Common myeloid progenitor, CD34-positive (primary cell): Measurements from ENCODE around the gene P2RX2.

Experiments
- CTCF ChIA-PET: fragments of 350-600 bp; sonication (Branson Sonifier 250); formaldehyde crosslinking; loops from one replicate; lab custom pipeline; 2021; ENCODE audit warnings: antibody characterized with exemption; lab: Charles Lee
- POLR2A ChIA-PET: fragments of 350-600 bp; sonication (Branson Sonifier 250); formaldehyde crosslinking; loops from one replicate; lab custom pipeline; 2021; ENCODE audit warnings: antibody characterized with exemption; lab: Charles Lee
- DNase-seq, 3 donors: peaks; one replicate each; pipeline versions ENCODE4 v3.0.0 to v3.0.0-alpha.2; 2013
- H3K27ac ChIP-seq, 2 experiments: 1 replicate in 1 of 2; 2 replicates in 1 of 2; pipeline ENCODE4 v1.7.0; 2013; ENCODE audit warnings: inconsistent platforms in 2 of 2, low read length in 2 of 2, mild to moderate bottlenecking in 2 of 2, low read depth in 1 of 2, moderate library complexity in 1 of 2; ENCODE audit not compliant: severe bottlenecking in 2 of 2, insufficient read depth in 1 of 2, poor library complexity in 1 of 2
- H3K27me3 ChIP-seq, 5 experiments: replicated peaks in 2 of 5; 1 replicate in 3 of 5; 2 replicates in 2 of 5; pipeline versions ENCODE4 v1.6.1 to v1.7.0; 2013; ENCODE audit warnings: low read length in 4 of 5, mild to moderate bottlenecking in 2 of 5, moderate library complexity in 2 of 5, inconsistent platforms in 1 of 5; ENCODE audit not compliant: insufficient read depth in 5 of 5, control insufficient read depth in 4 of 5
- H3K36me3 ChIP-seq, 4 experiments: 1 replicate in 2 of 4; 2 replicates in 2 of 4; pipeline versions ENCODE4 v1.6.1 to v1.7.0; 2013; ENCODE audit warnings: low read length in 3 of 4, control low read depth in 1 of 4, mild to moderate bottlenecking in 1 of 4; ENCODE audit not compliant: control insufficient read depth in 4 of 4, insufficient read depth in 4 of 4
- H3K4me1 ChIP-seq, 4 experiments: 1 replicate in 3 of 4; 2 replicates in 1 of 4; pipeline versions ENCODE4 v1.6.1 to v1.7.1; 2013; ENCODE audit warnings: low read length in 3 of 4, mild to moderate bottlenecking in 3 of 4, control low read depth in 1 of 4, inconsistent platforms in 1 of 4, moderate library complexity in 1 of 4; ENCODE audit not compliant: control insufficient read depth in 4 of 4, insufficient read depth in 4 of 4; ENCODE audit errors: control extremely low read depth in 1 of 4
- H3K4me3 ChIP-seq, 7 experiments: 1 replicate in 4 of 7; 2 replicates in 3 of 7; pipeline versions ENCODE4 v1.5.1 to v1.7.0; 2013; ENCODE audit warnings: mild to moderate bottlenecking in 7 of 7, low read length in 6 of 7, moderate library complexity in 6 of 7, inconsistent platforms in 2 of 7, low read depth in 2 of 7, control low read depth in 1 of 7; ENCODE audit not compliant: insufficient read depth in 4 of 7, control insufficient read depth in 1 of 7; ENCODE audit errors: extremely low read depth in 1 of 7
- H3K9me3 ChIP-seq, 5 experiments: 1 replicate in 4 of 5; 2 replicates in 1 of 5; pipeline versions ENCODE4 v1.6.1 to v1.7.1; 2013; ENCODE audit warnings: low read length in 4 of 5, mild to moderate bottlenecking in 2 of 5, inconsistent platforms in 1 of 5, low read depth in 1 of 5, moderate library complexity in 1 of 5; ENCODE audit not compliant: control insufficient read depth in 4 of 5, insufficient read depth in 2 of 5; ENCODE audit errors: control extremely low read depth in 1 of 5
- WGBS: methylation state at CpG from one replicate; pipeline ENCODE4 v1.1.5; 2013; ENCODE audit not compliant: insufficient coverage; 5-methylcytosine and 5-hydroxymethylcytosine counted together

Gene P2RX2

GRCh38 chr12:132622437-132623071 is 4.0 kb downstream of the P2RX2 start:
- Histone ChIP-seq H3K9me3 (peaks cover 0 to 6% (median 4%) of the 10 kb centered on the region in 5 experiments), H3K27ac (no peak overlapping the region), H3K27me3 (peaks cover 4 to 37% (median 6%) of the 10 kb centered on the region in 5 experiments), H3K36me3 (peaks cover 0 to 40% (median 18%) of the 10 kb centered on the region in 4 experiments), H3K4me1 (peaks cover 0 to 4% (median 1%) of the 10 kb centered on the region in 4 experiments), H3K4me3 (no peak overlapping the region)
- DNase-seq, result no peak
- ChIA-PET CTCF (interaction anchor here (1.3 to 3.5 kb wide), 3 partner anchors 8 to 15 kb away, joined by 3 to 12 read pairs (median 5); no protein-coding TSS in a partner anchor), POLR2A (no interaction called here)
- WGBS, result 91% methylated on average over 10 of the region's 11 CpGs

- no peak for DNase-seq
- Histone ChIP-seq H3K27me3 (peaks cover 0 to 30% (median 2%) of the 10 kb centered on the region in 5 experiments), H3K27ac (no peak overlapping the region), H3K36me3 (peaks cover 0 to 40% (median 18%) of the 10 kb centered on the region in 4 experiments), H3K4me1 (peaks cover 0 to 2% (median under 1%) of the 10 kb centered on the region in 4 experiments), H3K9me3 (no peaks in the 10 kb centered on the region), H3K4me3 (no peak overlapping the region)
- POLR2A ChIA-PET, result no interaction called here
- 92% methylated on average over 16 of the region's 25 CpGs for WGBS
- CTCF ChIA-PET, result interaction anchor here (1.7 kb wide), 1 partner anchor 10 kb away, joined by 5 read pairs; no protein-coding TSS in a partner anchor
Observed at GRCh38 chr12:132623072-132623869, 4.7 kb downstream of the P2RX2 start.

GRCh38 chr12:132624186-132624855 is 5.7 kb downstream of the P2RX2 start:
- DNase-seq, result no peak
- CTCF ChIA-PET, result interaction anchor here (1.7 to 2.5 kb wide), 2 partner anchors 14 to 15 kb away, joined by 4 to 9 read pairs; no protein-coding TSS in a partner anchor
- no peak overlapping the region for H3K27ac ChIP-seq
- no peaks in the 10 kb centered on the region for H3K9me3 ChIP-seq
- H3K36me3 ChIP-seq, result peaks cover 0 to 49% (median 22%) of the 10 kb centered on the region in 4 experiments
- no peak overlapping the region for H3K4me3 ChIP-seq
- no peaks in the 10 kb centered on the region for H3K4me1 ChIP-seq
- POLR2A ChIA-PET, result no interaction called here
- H3K27me3 ChIP-seq, result peaks cover 0 to 24% (median 2%) of the 10 kb centered on the region in 5 experiments
- 97% methylated on average over 22 of the region's 22 CpGs for WGBS

- ChIA-PET POLR2A (no interaction called here), CTCF (interaction anchor here (1.7 to 2.5 kb wide), 2 partner anchors 13 to 16 kb away, joined by 4 to 9 read pairs; no protein-coding TSS in a partner anchor)
- no peak overlapping the region for H3K27ac ChIP-seq
- H3K36me3 ChIP-seq, result peaks cover 0 to 56% (median 29%) of the 10 kb centered on the region in 4 experiments
- peaks cover 0 to 17% (median 2%) of the 10 kb centered on the region in 5 experiments for H3K27me3 ChIP-seq
- H3K9me3 ChIP-seq, result no peaks in the 10 kb centered on the region
- H3K4me3 ChIP-seq, result no peak overlapping the region
- 98% methylated on average over 31 of the region's 32 CpGs for WGBS
- no peaks in the 10 kb centered on the region for H3K4me1 ChIP-seq
- no peak for DNase-seq
Observed at GRCh38 chr12:132624910-132625630, 6.5 kb downstream of the P2RX2 start.

- Histone ChIP-seq H3K27me3 (peaks cover 0 to 9% (median 1%) of the 10 kb centered on the region in 5 experiments), H3K27ac (no peak overlapping the region), H3K4me1 (no peaks in the 10 kb centered on the region), H3K36me3 (peaks cover 2 to 64% (median 34%) of the 10 kb centered on the region in 4 experiments), H3K9me3 (no peaks in the 10 kb centered on the region), H3K4me3 (no peak overlapping the region)
- CTCF ChIA-PET, result interaction anchor here (0.8 to 2.5 kb wide), 4 partner anchors 11 to 26 kb away, joined by 3 to 9 read pairs (median 5); no protein-coding TSS in a partner anchor
- 98% methylated on average over 20 of the region's 24 CpGs for WGBS
- no peak for DNase-seq
- POLR2A ChIA-PET, result no interaction called here
Observed at GRCh38 chr12:132625731-132626430, 7.3 kb downstream of the P2RX2 start.

- H3K4me3 ChIP-seq, result no peak overlapping the region
- no peaks in the 10 kb centered on the region for H3K27me3 ChIP-seq
- H3K9me3 ChIP-seq, result no peaks in the 10 kb centered on the region
- no peaks in the 10 kb centered on the region for H3K4me1 ChIP-seq
- CTCF ChIA-PET, result interaction anchor here (0.5 to 1.9 kb wide), 3 partner anchors 28 to 224 kb away, joined by 3 to 4 read pairs (median 3); no protein-coding TSS in a partner anchor
- no peak overlapping the region for H3K27ac ChIP-seq
- peaks cover 10 to 81% (median 56%) of the 10 kb centered on the region in 4 experiments for H3K36me3 ChIP-seq
- no peak for DNase-seq
- POLR2A ChIA-PET, result no interaction called here
- WGBS, result 93% methylated on average over 4 of the region's 6 CpGs
Observed at GRCh38 chr12:132629330-132629729, 10.8 kb downstream of the P2RX2 start.
